Lower leg skin (tissue), 3 donors: ENCODE results near the gene NEIL3.

Experiments used
- POLR2A ChIP-seq, 2 donors: fragments of 450-650 bp; IDR thresholded peaks; one replicate each; pipeline ENCODE4 v1.6.1; 2016 to 2017; ENCODE audit warnings: antibody characterized with exemption in 2 of 2, mild to moderate bottlenecking in 1 of 2, moderate library complexity in 1 of 2
- TF ChIP-seq, protein P1 (sequence below), 3 donors: fragments of 450-650 bp; IDR thresholded peaks; one replicate each; pipeline ENCODE4 v1.5.1; 2016; ENCODE audit warnings: antibody characterized with exemption in 3 of 3, mild to moderate bottlenecking in 3 of 3, moderate library complexity in 2 of 3

DNA sequence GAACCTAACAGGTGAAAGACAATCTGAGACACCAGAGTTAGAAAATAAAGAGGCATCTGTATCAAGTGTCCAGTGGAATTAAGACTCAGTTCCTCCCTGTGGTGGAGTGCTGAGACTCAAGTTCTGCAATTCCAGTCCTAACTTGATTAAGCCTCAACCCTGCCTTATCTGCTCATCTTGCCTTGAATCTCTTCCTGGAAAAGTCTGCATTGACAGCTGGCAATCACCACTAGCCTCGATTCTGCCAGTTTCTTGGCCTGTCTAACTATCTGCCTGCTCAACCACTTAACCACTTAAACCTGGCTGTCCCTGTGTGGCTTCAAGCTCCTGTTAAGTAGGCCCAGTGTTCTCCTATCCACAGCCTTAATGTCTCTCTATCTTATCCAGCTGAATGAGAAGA, 22.4 kb upstream of the NEIL3 start:
- TF ChIP-seq, protein P1, sequence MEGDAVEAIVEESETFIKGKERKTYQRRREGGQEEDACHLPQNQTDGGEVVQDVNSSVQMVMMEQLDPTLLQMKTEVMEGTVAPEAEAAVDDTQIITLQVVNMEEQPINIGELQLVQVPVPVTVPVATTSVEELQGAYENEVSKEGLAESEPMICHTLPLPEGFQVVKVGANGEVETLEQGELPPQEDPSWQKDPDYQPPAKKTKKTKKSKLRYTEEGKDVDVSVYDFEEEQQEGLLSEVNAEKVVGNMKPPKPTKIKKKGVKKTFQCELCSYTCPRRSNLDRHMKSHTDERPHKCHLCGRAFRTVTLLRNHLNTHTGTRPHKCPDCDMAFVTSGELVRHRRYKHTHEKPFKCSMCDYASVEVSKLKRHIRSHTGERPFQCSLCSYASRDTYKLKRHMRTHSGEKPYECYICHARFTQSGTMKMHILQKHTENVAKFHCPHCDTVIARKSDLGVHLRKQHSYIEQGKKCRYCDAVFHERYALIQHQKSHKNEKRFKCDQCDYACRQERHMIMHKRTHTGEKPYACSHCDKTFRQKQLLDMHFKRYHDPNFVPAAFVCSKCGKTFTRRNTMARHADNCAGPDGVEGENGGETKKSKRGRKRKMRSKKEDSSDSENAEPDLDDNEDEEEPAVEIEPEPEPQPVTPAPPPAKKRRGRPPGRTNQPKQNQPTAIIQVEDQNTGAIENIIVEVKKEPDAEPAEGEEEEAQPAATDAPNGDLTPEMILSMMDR (IDR thresholded peaks at IDR 0.05): no peak
- TF ChIP-seq POLR2A (IDR thresholded peaks at IDR 0.05): no peak
